ENCODE results near the gene FNTB. TPM values are rescaled to one million over a fixed set of nuclear protein-coding genes. Genes with fewer than 3 reads are reported as not detected.
"Not testable (repeated sequence)": the region's sequence is repeated elsewhere in the genome, so short reads cannot be mapped to it uniquely, and the experiment has no call there.

Gene FNTB
- total RNA-seq, 1 donor: 3.5 TPM

GRCh38 chr14:65080960-65081747 is 94.5 kb downstream of the FNTB start:
- Histone ChIP-seq H3K27me3 (ENCODE audit: insufficient read depth, low read length) (no peaks in the 10 kb centered on the region), H3K9me3 (ENCODE audit: low read depth, low read length) (no peaks in the 10 kb centered on the region), H3K4me1 (ENCODE audit: insufficient read depth, low read length) (peaks cover 60% of the 10 kb centered on the region), H3K4me3 (ENCODE audit: low read length) (no peak overlapping the region)

- Histone ChIP-seq H3K4me1 (ENCODE audit: insufficient read depth, low read length) (peaks cover 58% of the 10 kb centered on the region), H3K4me3 (ENCODE audit: low read length) (no peak overlapping the region), H3K9me3 (ENCODE audit: low read depth, low read length) (no peaks in the 10 kb centered on the region), H3K27me3 (ENCODE audit: insufficient read depth, low read length) (no peaks in the 10 kb centered on the region)
Measured at GRCh38 chr14:65082930-65083329, 96.2 kb downstream of the FNTB start.

GRCh38 chr14:65084554-65085505 is 98.1 kb downstream of the FNTB start:
- no peak overlapping the region for H3K4me3 ChIP-seq (ENCODE audit: low read length)
- H3K9me3 ChIP-seq (ENCODE audit: low read depth, low read length): no peaks in the 10 kb centered on the region
- H3K4me1 ChIP-seq (ENCODE audit: insufficient read depth, low read length): peaks cover 40% of the 10 kb centered on the region
- no peaks in the 10 kb centered on the region for H3K27me3 ChIP-seq (ENCODE audit: insufficient read depth, low read length)

GRCh38 chr14:65086686-65087085 is 100.0 kb downstream of the FNTB start:
- not testable (repeated sequence) for H3K27me3 ChIP-seq (ENCODE audit: insufficient read depth, low read length); H3K9me3 ChIP-seq (ENCODE audit: low read depth, low read length); H3K4me3 ChIP-seq (ENCODE audit: low read length)
- H3K4me1 ChIP-seq (ENCODE audit: insufficient read depth, low read length): peaks cover 22% of the 10 kb centered on the region

- H3K4me1 ChIP-seq (ENCODE audit: insufficient read depth, low read length): peaks cover 13% of the 10 kb centered on the region
- H3K4me3 ChIP-seq (ENCODE audit: low read length); H3K27me3 ChIP-seq (ENCODE audit: insufficient read depth, low read length); H3K9me3 ChIP-seq (ENCODE audit: low read depth, low read length): not testable (repeated sequence)
Measured at GRCh38 chr14:65087835-65088234, 101.1 kb downstream of the FNTB start.

DNA sequence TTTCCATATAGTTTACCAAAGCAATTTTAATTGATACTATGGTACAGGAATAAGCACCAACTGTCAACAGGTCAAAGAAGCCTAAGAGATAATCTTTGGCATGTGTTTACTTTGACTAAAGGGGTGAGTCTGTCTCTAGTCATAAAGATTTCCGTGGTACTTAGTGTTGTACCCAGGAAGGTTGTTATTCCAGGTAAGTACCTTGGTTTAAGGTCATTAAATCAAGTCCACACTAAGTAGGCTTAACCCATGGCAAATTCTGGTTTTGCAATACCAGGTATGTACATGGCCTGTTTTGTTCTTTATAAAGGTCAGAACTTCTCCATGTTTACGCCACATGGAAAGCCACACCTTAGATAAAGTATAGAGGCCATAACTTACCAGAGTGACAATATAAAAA is 105.7 kb downstream of the FNTB start:
- Histone ChIP-seq H3K4me1 (ENCODE audit: insufficient read depth, low read length) (peaks cover 30% of the 10 kb centered on the region), H3K27me3 (ENCODE audit: insufficient read depth, low read length) (no peaks in the 10 kb centered on the region), H3K4me3 (ENCODE audit: low read length) (no peak overlapping the region), H3K9me3 (ENCODE audit: low read depth, low read length) (no peaks in the 10 kb centered on the region)

DNA sequence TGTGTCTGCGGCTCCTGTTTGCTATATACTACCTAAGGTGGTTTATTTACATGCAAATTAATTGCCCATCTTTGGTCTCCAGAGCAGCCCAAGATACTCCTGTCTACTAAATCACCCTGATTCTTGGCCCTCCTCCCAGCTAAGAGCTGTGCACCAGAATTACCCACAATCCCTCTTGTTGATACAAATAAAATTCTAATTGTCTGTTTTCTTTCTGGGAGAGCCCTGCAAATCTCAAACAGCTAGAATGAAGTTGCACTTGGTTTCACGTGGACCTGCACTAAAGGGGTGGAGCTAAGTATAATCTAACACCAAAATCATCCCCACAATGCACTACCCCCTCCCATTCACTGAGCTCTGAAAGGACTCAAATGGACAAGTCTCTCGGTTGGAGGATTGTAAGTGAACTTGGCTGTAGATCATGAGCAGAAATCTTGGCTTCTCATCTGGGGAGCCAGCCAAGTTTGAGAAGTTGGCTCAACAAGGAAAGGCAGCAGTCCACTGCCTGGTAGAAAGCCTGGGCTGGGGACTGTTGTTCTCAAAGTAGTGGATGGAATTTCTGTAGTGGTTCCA is 109.0 kb downstream of the FNTB start:
- Histone ChIP-seq H3K4me1 (ENCODE audit: insufficient read depth, low read length) (peaks cover 56% of the 10 kb centered on the region), H3K9me3 (ENCODE audit: low read depth, low read length) (no peaks in the 10 kb centered on the region), H3K4me3 (ENCODE audit: low read length) (no peak overlapping the region), H3K27me3 (ENCODE audit: insufficient read depth, low read length) (no peaks in the 10 kb centered on the region)

GRCh38 chr14:65096323-65097089 is 109.8 kb downstream of the FNTB start:
- peaks cover 62% of the 10 kb centered on the region for H3K4me1 ChIP-seq (ENCODE audit: insufficient read depth, low read length)
- no peaks in the 10 kb centered on the region for H3K9me3 ChIP-seq (ENCODE audit: low read depth, low read length)
- H3K27me3 ChIP-seq (ENCODE audit: insufficient read depth, low read length): no peaks in the 10 kb centered on the region
- H3K4me3 ChIP-seq (ENCODE audit: low read length): no peak overlapping the region

- Histone ChIP-seq H3K9me3 (ENCODE audit: low read depth, low read length) (no peaks in the 10 kb centered on the region), H3K27me3 (ENCODE audit: insufficient read depth, low read length) (no peaks in the 10 kb centered on the region), H3K4me3 (ENCODE audit: low read length) (peak overlapping the region; percentile 10), H3K4me1 (ENCODE audit: insufficient read depth, low read length) (peaks cover 69% of the 10 kb centered on the region)
Measured at GRCh38 chr14:65098586-65098985, 111.9 kb downstream of the FNTB start.

DNA sequence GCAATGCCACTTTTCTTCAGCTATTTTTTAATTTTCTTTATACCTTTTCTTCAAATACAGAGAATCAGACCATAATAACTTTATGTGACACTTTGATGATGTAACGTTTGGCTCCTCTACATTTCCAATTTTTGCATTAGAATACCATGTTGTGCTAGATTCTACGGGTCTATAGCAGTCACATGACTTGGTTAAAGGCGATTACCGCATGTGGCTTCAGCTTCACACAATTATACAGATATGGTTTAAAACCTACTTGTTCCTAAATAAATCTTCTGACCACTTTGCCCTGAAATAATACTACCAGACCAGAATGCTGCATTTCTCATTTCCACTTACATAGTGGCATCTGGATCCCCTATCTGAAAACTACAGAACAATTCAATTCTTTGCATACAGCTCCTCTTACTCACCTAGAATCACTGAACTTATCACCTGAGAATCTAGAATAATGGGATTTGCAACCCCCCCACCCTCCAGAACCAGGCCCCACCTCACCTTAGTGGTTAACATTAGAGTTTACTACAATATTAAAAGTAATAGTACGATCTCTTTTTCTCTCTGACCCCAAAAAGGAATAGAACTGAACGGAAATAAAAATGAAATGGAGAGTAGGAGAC is 114.3 kb downstream of the FNTB start:
- Histone ChIP-seq H3K9me3 (ENCODE audit: low read depth, low read length) (no peaks in the 10 kb centered on the region), H3K4me3 (ENCODE audit: low read length) (peak overlapping the region; percentile 92), H3K4me1 (ENCODE audit: insufficient read depth, low read length) (peaks cover 53% of the 10 kb centered on the region), H3K27me3 (ENCODE audit: insufficient read depth, low read length) (no peaks in the 10 kb centered on the region)

GRCh38 chr14:65101631-65102440 is 115.1 kb downstream of the FNTB start:
- peaks cover 45% of the 10 kb centered on the region for H3K4me1 ChIP-seq (ENCODE audit: insufficient read depth, low read length)
- H3K4me3 ChIP-seq (ENCODE audit: low read length): peak overlapping the region; percentile 92
- no peaks in the 10 kb centered on the region for H3K27me3 ChIP-seq (ENCODE audit: insufficient read depth, low read length)
- no peaks in the 10 kb centered on the region for H3K9me3 ChIP-seq (ENCODE audit: low read depth, low read length)

DNA sequence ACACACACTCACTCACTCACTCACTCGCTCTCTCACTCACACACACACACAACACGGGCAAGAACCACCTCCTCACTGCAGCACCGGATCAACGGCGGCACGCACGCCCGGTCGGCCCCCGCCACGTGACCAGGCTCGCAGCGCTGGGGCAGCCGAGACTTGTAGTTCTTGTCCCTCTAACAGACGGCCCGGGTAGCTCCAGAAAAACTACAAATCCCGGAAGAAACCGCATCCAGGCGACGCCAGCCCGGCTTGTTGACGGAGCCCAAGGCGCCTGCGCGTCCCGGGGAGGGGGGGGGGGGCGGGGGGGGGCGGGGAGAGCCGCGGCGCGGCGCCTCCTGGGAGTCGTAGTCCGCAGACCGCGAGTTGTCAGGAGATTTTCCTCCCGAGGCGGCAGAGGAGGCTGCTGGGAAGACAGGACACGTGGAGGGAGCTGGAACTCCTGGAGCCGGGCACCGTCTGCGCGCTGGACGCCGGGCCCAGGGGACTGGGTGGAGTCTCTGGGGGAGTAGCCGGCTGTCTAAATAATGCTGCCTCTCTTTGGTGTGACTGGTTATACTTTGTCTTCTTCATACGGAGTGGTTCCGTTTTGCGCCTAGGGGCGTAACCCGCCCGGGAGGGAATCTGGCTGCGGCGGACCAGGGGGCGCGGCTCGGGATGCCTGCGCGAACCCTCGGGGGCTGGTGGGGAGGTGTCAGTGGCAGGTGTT is 115.9 kb downstream of the FNTB start, which contains the start of gene MAX:
MAX (minus strand) TSS at position 77 of the 709 bp plus-strand sequence. CDS start 178 bp downstream, outside the sequence.
- no peaks in the 10 kb centered on the region for H3K9me3 ChIP-seq (ENCODE audit: low read depth, low read length)
- no peaks in the 10 kb centered on the region for H3K27me3 ChIP-seq (ENCODE audit: insufficient read depth, low read length)
- H3K4me1 ChIP-seq (ENCODE audit: insufficient read depth, low read length): peaks cover 38% of the 10 kb centered on the region
- H3K4me3 ChIP-seq (ENCODE audit: low read length): peak within 1 kb of the TSS; percentile 92

- H3K9me3 ChIP-seq (ENCODE audit: low read depth, low read length): no peaks in the 10 kb centered on the region
- peaks cover 32% of the 10 kb centered on the region for H3K4me1 ChIP-seq (ENCODE audit: insufficient read depth, low read length)
- H3K4me3 ChIP-seq (ENCODE audit: low read length): peak overlapping the region; percentile 79
- H3K27me3 ChIP-seq (ENCODE audit: insufficient read depth, low read length): no peaks in the 10 kb centered on the region
Measured at GRCh38 chr14:65103150-65103760, 116.6 kb downstream of the FNTB start.
